Hair follicle dermal papilla cell (primary cell): ENCODE measurements around the gene SHF. TPM values are rescaled to one million over a fixed set of nuclear protein-coding genes. Genes with fewer than 3 reads are reported as not detected.

Experiments
- total RNA-seq: library from RNA; depleted of rRNA; stranded (reverse); fragments of >200 nt; gene quantifications from 2 replicates; pipeline ENCODE4 v1.2.3, GENCODE V29; 2012

SHF gene
- total RNA-seq = 7.8 and 8.4 TPM in 2 replicates

GRCh38 chr15:45187894-45188830 lies at the start of gene SHF:
SHF (minus strand) TSS chr15:45187966; CDS start chr15:45187951, 15 bp downstream.

GRCh38 chr15:45129651-45130129 lies 58.1 kb downstream of the SHF start, which contains the start of the genes DUOX1 and DUOXA1:
DUOX1 (plus strand) TSS chr15:45129994; CDS start chr15:45131967, 1,973 bp downstream.
DUOXA1 (minus strand) TSS chr15:45129879; CDS start chr15:45123014, 6,865 bp downstream.

Other genes starting within 250 kb of the SHF start
- gene TERB2, start 231.3 kb downstream of the SHF start, total RNA-seq = not detected in 2 replicates
- 20.4 and 20.5 TPM in 2 replicates for gene SORD, start 164.8 kb downstream of the SHF start, total RNA-seq
- gene DUOX2, start 73.8 kb downstream of the SHF start, total RNA-seq = under 0.01 and 0.12 TPM in 2 replicates
- gene DUOXA2, start 73.6 kb downstream of the SHF start, total RNA-seq = not detected in 2 replicates
- 0.49 and 0.97 TPM in 2 replicates for gene DUOXA1, start 58.1 kb downstream of the SHF start, total RNA-seq
- 0.85 and 1.5 TPM in 2 replicates for gene DUOX1, start 58.0 kb downstream of the SHF start, total RNA-seq
- gene SLC28A2, start 64.3 kb upstream of the SHF start, total RNA-seq = not detected in 2 replicates
- not detected in 2 replicates for gene GATM, start 190.6 kb upstream of the SHF start, total RNA-seq